ENCODE data around the gene SUV39H1.
"Not testable (repeated sequence)": the region's sequence is repeated elsewhere in the genome, so short reads cannot be mapped to it uniquely, and the experiment has no call there.

Gene SUV39H1, protein sequence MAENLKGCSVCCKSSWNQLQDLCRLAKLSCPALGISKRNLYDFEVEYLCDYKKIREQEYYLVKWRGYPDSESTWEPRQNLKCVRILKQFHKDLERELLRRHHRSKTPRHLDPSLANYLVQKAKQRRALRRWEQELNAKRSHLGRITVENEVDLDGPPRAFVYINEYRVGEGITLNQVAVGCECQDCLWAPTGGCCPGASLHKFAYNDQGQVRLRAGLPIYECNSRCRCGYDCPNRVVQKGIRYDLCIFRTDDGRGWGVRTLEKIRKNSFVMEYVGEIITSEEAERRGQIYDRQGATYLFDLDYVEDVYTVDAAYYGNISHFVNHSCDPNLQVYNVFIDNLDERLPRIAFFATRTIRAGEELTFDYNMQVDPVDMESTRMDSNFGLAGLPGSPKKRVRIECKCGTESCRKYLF

DNA sequence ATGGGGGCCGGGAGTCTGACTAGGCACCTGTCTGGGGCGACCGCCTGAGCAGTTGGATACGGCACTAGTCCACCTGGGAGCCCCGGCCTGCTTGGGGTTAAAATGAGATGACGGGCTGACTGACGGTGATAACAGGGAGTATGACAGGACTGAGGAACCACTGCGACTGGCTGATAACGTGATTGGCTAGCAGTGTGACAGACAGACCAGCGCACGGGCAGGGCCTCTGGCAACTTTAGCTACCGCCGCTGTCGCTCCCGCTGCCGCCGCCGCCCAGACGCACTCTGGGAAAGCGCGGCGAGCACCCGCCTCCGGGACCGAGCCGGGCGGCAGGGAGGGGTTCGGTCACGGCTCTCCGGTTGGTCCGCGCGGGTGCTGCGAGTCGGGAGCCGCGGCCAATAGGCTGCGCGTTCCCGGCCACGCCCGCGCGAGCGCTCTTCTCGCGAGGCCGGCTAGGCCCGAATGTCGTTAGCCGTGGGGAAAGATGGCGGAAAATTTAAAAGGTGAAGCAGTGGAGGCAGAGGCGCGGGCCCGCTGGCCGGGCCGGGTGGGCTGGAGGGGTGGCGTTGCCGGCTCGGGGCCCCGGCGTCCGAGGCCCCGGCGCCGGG is at the start of gene SUV39H1:
Gene SUV39H1 (plus strand): TSS at position 434 of the 608 bp plus-strand sequence. CDS start 51 bp downstream, at position 485.
- DNase-seq (ENCODE audit: low spot score): peak; percentile 87

DNA sequence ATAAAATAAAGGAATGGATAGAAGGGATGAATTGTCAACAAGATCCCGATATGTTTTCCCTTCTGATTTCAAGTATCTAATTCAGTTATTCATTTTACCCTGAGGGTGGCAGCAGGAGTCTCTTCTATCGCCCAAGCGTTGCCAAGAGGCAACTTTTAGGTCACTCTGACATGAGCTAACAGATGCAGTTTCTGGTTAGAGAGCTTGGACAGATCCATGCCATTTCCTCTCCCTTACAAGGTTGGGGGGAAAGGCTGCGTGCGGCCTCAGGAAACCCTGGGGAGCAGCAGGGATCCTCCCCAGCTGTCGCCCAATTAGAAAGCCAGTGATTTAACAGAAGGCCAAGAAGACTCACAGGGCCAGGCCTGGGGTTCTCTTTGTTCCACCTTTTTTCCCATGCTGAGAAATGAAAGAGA is 48.2 kb upstream of the SUV39H1 start:
- peak; percentile 44 for DNase-seq (ENCODE audit: low spot score)

DNA sequence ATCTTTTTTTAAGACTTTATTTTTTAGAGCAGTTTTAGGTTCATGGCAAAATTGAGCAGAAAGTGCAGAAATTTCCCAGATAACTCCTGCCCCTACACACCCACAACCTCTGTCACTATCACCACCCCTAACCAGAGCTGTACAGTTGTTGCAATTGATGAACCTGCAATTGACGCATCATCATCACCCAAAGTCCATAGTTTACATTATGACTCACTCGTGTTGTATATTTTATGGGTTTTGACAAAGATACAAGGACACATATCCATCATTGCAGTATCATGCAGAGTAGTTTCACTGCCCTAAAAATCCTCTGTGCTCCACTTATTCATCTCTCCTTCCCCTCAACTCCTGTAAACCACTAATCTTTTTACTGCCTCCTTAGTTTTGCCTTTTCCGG is 47.4 kb upstream of the SUV39H1 start:
- DNase-seq (ENCODE audit: low spot score): no peak

DNA sequence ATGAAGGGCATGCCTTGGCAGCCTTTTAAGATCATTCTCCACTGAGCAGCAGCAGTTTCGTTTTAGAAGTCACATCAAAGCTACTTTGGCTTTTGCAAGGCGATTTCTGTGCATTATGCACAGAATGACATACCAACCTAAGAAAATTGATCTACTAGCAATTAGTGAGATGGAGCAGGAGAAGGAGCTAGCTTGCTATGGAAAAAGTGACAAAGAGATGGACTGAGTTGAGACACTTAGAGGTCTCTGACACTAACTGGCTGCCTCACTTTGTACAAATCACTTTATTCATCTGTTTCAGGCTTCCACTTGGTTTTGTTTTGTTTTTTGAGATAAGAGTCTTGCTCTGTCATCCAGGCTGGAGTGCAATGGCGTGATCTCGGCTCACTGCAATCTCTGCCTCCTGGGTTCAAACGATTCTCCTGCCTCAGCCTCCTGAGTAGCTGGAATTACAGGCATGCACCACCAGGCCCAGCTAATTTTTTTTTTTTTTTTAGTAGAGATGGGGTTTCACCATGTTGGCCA is 44.4 kb upstream of the SUV39H1 start:
- DNase-seq (ENCODE audit: low spot score): not testable (repeated sequence)

DNA sequence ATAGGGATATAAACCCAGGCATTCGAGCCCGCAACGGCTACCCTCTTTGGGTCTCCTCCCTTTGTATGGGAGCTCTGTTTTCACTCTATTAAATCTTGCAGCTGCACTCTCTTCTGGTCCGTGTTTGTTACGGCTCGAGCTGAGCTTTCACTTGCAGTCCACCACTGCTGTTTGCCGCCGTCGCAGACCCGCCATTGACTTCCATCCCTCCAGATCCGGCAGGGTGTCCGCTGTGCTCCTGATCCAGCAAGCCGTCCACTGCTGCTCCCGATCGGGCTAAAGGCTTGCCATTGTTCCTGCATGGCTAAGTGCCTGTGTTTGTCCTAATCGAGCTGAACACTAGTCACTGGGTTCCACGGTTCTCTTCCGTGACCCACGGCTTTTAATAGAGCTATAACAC is 41.8 kb upstream of the SUV39H1 start:
- DNase-seq (ENCODE audit: low spot score): not testable (repeated sequence)

DNA sequence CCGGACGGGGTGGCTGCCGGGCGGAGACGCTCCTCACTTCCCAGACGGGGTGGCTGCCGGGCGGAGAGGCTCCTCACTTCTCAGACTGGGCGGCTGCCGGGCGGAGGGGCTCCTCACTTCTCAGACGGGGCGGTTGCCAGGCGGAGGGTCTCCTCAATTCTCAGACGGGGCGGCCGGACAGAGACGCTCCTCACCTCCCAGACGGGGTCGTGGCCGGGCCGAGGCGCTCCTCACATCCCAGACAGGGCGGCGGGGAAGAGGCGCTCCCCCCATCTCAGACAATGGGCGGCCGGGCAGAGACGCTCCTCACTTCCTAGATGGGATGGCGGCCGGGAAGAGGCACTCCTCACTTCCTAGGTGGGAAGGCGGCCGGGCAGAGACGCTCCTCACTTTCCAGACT is 36.8 kb upstream of the SUV39H1 start:
- DNase-seq (ENCODE audit: low spot score): not testable (repeated sequence)

DNA sequence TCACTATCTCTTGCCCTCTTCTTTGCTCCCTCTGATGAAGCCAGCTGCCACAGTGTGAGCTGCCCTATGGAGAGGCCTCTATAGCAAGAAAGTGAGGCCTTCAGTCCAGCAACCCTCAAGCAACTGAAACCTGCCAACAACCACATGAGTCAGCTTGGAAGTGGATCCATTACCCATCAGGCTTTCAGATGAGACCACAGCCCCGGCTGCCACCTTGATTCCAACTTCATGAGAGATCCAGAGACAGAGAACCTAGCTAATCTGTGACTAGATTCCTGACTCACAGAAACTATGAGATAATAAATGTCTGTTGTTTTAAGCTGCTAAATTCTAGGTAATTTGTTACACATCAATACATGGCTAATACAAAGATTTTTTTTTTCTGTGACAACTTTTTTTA is 33.3 kb upstream of the SUV39H1 start:
- peak; percentile 28 for DNase-seq (ENCODE audit: low spot score)

DNA sequence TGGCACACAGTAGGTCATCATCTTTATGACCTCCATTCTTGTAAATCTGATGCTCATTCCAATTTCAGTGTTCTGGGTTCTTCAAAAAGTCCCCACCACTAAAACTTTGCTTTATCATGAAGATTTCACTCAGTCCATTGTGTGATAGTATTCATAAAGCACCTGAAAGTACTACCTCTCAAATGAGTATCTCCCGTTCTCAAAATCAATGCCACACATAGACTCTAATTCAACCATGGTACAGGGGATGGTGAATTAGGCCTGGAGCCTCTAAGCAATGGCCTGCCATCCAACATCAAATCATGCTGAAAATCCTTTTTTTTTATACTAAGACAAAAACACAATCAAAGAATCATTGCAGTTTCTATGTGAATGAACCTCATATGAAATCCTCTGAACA is 32.4 kb upstream of the SUV39H1 start:
- no peak for DNase-seq (ENCODE audit: low spot score)

DNA sequence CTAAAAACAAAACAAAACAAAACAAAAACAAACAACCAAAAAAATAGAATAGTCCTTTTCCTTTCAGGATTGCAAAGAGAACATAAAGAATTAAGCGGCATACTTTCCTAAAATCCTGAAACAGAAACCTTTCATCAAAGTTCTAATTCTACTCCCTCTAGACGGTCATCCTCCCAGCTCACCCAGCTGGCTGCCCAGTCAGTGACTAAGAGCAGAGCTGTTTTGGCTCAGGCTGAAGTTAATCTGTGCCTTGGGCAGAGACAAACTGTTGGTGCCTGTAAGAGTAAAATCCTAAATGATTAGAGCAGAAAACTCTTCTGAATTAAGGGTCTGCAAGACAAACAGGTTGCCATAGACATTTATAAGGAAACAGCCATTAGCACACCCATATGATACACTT is 30.5 kb upstream of the SUV39H1 start:
- peak; percentile 22 for DNase-seq (ENCODE audit: low spot score)

DNA sequence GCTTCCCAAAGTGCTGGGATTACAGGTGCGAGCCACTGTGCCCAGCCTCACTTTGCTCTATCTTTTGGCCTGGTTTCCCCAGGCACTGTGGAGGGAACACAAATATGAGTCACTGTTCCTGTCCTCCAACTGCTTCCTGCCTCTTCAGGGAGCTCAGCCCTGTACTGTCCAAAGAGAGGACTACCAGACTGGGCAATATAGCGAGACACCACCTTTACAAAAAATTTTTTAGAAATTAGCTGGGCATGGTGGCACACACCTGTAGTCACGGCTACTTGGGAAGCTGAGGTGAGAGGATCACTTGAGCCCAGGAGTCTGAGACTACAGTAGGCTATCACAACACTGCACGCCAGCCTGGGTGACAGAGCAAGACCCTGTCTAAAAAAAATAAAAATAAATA is 29.9 kb upstream of the SUV39H1 start:
- DNase-seq (ENCODE audit: low spot score): no peak

DNA sequence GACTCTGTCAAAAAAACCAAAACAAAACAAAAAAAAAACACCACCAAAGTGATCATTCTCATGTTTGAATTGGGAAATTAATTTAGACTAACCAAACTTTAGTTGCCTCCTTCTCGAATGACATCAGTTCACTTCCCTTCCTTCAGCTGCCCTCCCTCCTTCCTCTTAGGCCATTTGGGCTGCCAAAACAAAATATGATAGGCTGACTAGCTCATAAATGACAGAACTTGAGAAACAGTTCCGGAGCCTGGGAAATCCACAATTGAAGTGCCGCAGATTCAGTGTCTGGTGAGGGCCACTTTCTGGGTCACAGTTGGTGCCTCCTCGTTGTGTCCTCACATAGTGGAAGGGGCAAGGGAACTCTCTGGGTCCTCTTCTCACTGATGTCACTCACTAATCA is 29.0 kb upstream of the SUV39H1 start:
- no peak for DNase-seq (ENCODE audit: low spot score)

DNA sequence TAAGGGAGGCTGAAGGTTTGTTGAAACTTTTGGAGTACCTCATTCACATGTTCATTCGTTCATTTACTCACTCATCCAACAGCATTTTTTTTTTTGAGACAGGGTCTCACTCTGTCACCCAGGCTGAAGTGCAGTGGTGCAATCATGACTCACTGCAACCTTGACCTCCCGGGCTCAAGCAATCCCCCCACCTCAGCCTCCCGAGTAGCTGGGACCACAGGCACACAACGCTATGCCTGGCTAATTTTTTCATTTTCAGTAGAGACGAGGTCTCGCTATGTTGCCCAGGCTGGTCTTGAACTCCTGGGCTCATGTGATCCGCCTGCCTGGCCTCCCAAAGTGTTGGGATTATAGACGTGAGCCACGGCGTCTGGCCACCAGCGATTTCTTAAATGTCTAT is 28.3 kb upstream of the SUV39H1 start:
- DNase-seq (ENCODE audit: low spot score): not testable (repeated sequence)

DNA sequence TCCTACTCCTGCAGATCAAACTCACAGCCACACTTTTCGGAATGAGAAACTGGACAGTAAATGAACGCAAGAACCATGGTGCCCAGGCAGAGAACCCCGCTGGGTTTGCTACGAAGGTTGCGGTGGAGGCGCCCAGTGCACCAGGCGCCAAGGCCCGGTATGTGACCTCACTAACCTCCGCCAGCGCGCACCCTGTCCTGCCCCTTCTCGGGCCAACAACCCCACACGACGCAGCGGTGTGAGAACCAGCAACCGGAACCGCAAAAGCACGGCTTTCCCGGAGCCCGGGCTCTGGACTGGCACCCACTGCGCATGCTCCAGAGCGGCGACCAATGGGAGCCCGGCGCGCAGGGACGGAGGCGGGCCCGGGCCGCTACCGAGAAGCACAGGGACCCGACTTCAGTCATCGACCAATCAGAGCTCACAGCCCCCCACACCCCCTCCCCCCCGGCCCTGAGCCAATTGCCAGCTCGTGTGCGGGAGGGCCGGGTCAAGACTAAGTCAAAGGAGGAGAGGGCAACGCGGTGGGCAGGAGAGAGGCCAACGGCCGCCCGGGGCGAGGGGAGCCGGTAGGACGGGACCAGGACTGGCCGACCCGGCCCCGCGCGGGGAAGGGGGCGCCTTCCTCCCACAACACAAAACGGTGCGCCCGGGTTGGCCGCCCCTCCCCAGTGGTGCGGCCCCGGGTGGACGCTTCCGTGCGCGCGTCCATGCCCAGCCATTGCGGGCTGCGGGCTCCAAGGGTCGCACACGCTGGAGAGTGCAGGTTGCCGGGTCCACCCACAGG is 20.2 kb upstream of the SUV39H1 start:
- peak; percentile 91 for DNase-seq (ENCODE audit: low spot score)

DNA sequence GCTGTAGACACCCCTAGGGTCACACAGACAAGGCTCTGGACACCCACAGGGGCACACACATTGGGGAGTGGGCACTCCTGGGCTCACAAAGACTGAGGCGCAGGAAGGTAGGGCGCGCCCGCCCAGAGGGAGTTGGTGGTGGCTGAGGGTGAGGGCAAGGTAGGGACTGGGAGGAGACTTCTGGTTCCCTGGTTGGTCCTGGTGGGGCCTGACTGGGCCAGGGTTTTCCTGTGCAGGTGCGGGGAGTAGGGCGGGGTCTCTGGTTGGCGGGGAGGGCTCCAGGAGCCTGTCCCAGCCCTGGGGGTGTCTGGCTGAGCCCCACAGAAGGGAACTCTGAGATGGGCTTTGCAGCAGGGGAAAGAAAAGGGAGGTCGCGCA is 19.7 kb upstream of the SUV39H1 start:
- DNase-seq (ENCODE audit: low spot score): peak; percentile 5

DNA sequence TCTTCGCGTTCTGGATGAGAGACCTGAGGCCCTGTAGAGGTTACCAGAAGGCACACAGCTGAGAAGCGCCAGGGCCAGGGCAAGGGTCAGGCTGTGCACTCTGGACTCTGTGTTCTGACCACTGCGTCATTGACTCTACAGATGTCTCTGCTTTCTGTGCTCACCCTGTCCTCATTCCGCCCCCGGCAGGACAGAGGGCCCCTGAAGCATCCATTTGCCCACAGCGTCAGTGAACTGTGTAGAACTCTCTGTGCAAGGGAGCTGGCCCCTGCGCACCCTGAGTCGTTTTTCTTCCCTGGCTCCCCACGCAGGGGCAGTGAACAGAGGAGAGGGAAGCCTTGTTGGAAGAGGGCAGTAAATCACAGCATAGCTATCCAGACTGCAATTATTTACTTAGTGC is 19.0 kb upstream of the SUV39H1 start:
- DNase-seq (ENCODE audit: low spot score): no peak

DNA sequence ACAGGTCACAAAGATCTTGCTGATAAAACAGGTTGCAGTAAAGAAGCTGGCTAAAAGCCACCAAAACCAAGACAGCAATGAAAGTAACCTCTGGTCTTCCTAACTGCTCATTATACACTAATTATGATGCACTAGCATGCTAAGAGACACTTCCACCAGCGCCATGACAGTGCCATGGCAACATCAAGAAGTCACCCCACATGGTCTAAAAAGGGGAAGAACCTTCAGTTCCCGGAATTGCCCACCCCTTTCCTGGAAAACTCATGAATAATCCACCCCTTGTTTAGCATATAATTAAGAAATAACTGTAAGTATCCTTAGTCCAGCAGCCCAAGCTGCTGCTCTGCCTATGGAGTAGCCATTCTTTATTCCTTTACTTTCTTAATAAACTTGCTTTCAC is 16.1 kb upstream of the SUV39H1 start:
- DNase-seq (ENCODE audit: low spot score): not testable (repeated sequence)

DNA sequence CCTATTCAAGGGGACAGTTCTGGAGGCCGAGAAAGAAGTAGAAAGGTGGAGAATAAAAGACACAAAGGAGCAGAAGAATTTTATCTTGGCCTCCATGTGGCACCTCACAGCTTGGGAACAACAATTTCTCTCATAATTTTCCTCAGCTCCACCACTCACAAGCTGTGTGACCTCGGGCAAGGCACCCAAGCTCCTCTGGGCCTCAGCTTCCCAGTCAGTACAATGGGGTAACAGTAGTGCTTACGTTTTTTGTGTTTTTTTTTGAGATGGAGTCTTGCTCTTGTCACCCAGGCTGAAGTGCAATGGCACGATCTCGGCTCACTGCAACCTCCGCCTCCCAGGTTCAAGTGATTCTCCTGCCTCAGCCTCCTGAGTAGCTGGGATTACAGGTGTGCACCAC is 15.6 kb upstream of the SUV39H1 start:
- not testable (repeated sequence) for DNase-seq (ENCODE audit: low spot score)

DNA sequence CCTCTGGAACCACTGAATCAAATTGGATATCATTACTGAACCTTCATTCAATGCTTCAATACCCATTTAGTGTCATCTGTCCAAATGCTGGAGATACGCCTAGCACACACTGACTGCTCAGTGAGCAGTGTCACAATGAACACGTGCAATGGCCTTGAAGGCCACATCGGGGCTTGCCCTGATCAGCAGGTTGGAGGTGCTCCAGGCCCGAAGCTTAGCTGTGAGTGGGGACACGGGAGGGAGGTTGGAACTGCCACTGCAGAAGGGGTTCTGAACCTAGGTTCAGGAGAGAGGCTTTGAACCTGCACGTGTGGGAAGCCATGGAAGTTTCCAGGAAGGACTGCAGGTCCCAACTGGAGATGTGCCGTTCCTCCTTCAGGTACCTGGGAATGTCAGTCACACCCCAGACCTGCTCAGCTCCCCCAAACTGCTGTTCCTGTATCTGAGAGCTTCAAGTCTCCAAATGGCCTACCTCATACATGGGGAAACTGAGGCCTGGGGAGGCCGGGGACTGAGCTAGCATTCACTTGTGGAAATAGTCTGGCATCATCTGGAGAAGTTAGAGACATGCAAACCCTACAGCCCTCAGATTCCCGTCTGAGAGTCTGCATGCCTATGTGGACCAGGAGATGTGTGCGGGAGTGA is 14.9 kb upstream of the SUV39H1 start:
- no peak for DNase-seq (ENCODE audit: low spot score)

DNA sequence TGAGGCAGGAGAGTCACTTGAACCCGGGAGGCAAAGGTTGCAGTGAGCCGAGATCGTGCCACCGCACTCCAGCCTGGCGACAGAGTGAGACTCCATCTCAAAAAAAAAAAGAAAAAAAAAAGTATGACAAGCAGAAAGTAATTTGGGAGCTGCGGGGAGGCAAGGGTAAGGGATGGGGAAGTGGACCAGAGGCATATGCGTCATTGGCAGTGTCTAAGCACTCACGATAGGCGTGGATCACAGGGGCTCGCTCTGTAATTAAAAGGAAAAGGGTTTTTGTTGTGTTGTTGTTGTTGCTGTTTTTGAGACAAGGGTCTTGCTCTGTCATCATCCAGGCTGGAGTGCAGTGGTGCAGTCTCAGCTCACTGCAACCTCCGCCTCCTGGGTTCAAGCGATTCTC is 13.7 kb upstream of the SUV39H1 start:
- DNase-seq (ENCODE audit: low spot score): not testable (repeated sequence)

DNA sequence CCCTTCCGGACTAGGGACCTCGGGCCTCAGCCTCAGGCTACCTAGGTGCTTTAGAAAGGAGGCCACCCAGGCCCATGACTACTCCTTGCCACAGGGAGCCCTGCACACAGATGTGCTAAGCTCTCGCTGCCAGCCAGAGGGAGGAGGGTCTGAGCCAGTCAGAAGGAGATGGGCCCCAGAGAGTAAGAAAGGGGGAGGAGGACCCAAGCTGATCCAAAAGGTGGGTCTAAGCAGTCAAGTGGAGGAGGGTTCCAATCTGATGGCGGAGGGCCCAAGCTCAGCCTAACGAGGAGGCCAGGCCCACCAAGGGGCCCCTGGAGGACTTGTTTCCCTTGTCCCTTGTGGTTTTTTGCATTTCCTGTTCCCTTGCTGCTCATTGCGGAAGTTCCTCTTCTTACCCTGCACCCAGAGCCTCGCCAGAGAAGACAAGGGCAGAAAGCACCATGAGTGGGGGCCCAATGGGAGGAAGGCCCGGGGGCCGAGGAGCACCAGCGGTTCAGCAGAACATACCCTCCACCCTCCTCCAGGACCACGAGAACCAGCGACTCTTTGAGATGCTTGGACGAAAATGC is 13.0 kb upstream of the SUV39H1 start, which contains the start of gene WAS:
Gene WAS (plus strand): TSS at position 389 of the 572 bp plus-strand sequence. CDS start 55 bp downstream, at position 444.
- DNase-seq (ENCODE audit: low spot score): no peak

DNA sequence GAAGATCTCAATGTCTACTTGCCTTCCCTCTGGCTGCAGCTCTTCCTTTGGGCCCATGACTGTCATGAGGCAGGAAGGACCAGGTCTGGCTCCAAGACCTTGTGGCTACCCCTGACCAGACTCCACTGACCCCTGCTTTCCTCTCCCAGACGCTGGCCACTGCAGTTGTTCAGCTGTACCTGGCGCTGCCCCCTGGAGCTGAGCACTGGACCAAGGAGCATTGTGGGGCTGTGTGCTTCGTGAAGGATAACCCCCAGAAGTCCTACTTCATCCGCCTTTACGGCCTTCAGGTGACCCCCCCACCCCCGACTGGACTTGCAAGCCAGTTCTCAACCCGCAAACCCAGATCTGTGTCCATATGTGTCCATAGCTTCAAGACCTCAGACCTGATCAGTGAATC is 12.4 kb upstream of the SUV39H1 start:
- DNase-seq (ENCODE audit: low spot score): no peak

DNA sequence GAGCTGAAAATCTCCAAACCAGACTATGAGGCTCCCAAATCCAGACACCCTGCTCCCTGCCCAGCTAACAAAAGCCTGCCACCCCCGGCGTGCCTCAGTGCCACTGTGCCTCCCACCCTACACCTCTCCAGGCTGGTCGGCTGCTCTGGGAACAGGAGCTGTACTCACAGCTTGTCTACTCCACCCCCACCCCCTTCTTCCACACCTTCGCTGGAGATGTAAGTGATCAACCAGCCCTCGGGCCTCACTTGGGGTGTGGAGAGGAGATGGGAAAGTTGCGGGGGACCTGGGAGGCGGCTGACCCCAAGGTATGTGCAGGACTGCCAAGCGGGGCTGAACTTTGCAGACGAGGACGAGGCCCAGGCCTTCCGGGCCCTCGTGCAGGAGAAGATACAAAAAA is 11.1 kb upstream of the SUV39H1 start:
- no peak for DNase-seq (ENCODE audit: low spot score)

Measured in kidney tubule cell (primary cell).